Measurements from ENCODE around the gene COPRS.

The COPRS gene

DNA sequence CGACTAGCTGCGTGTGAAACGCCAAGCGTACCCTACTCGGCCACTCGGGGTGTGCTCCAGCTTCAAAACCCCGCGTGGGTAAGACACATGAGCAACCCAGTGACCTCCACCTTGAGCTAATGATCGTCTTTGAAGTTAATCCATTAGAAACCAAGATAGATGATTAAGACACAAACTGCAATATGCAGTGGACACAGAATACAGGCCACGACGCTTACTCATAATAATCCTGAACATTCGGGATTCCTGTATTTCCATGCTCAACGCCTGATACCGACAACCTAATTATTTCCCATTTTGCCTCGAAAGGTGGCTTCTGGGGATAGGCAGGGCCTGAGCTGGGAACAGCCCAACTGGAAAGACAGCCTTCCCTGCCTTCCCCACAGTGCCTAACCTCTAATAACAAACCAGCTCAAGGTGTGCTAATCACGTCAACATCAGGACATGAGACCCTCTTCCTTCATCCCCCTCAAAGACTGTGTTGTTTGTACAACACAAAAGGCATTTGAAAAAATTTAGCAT is 504 bp upstream of the COPRS start:
- H3K27me3 ChIP-seq (ENCODE audit: control insufficient read depth, low read length): no peaks in the 10 kb centered on the region
- peak overlapping the region; percentile 81 for H3K4me3 ChIP-seq (ENCODE audit: low read length)
- H3F3A ChIP-seq (ENCODE audit: control insufficient read depth, insufficient read depth): peaks cover 32% of the 10 kb centered on the region
- H4K20me1 ChIP-seq (ENCODE audit: control insufficient read depth, insufficient read depth, low read depth, low read length): peaks cover 9% of the 10 kb centered on the region; the same call in 1 of the 2 replicates
- H3K79me2 ChIP-seq (ENCODE audit: control insufficient read depth, low read length): peaks cover 27% of the 10 kb centered on the region
- peak overlapping the region; percentile 23; the same call in 1 of the 2 replicates for H3K27ac ChIP-seq (ENCODE audit: low read depth, low read length)
- H3K9me3 ChIP-seq (ENCODE audit: control insufficient read depth, insufficient read depth, low read length): no peaks in the 10 kb centered on the region
- H3K36me3 ChIP-seq (ENCODE audit: control insufficient read depth, low read length): peaks cover 43% of the 10 kb centered on the region
- H3K4me2 ChIP-seq (ENCODE audit: low read length): peak overlapping the region; percentile 97
- no peaks in the 10 kb centered on the region for H3K9me2 ChIP-seq (replicated peaks; ENCODE audit: control insufficient read depth, low read length)
- TF ChIP-seq CTCF (IDR thresholded peaks at IDR 0.05; ENCODE audit: low read depth, low read length, poor library complexity, severe bottlenecking): no peak
- no peak for TF ChIP-seq EZH2phosphoT487 (IDR thresholded peaks at IDR 0.05; ENCODE audit: borderline replicate concordance, low read length)
- H3K4me1 ChIP-seq (ENCODE audit: control insufficient read depth, low read length): peaks cover 20% of the 10 kb centered on the region

DNA sequence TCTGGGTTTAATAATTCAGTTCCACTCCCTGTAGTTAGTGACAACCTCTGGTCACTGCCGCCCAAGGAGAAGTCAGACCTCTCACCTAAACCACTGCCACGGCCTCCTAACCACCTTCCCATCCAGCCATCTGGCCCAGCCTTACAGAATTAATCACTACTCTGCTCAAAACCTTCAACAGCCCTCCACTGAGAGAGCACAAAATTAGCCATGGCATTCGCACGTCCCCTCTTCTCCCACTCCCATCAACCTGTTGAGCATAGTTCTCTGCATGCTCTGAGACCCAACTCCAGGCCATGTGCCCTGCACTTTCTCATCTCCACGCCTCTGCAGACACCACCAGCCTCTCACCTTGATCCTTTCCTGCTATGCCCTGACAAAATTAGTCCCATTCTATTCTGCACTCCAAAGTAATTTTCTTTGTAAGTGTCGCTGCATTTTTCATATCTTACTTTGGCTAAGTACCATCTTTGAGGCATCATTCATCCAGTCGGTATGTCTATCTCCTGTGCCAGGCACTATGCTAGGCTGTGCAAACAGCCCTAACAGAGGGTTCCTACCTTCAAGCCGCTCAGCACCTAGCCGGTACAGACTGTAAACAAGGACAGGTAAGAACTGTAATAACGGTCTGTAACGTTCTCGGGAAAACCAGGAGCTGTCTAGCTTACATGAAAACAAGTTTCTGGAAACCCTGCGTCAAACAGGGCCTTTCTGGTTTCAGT is 963 bp downstream of the COPRS start:
- no peaks in the 10 kb centered on the region for H3K27me3 ChIP-seq (ENCODE audit: control insufficient read depth, low read length)
- peaks cover 9% of the 10 kb centered on the region; the same call in 1 of the 2 replicates for H4K20me1 ChIP-seq (ENCODE audit: control insufficient read depth, insufficient read depth, low read depth, low read length)
- H3K9me2 ChIP-seq (replicated peaks; ENCODE audit: control insufficient read depth, low read length): no peaks in the 10 kb centered on the region
- H3F3A ChIP-seq (ENCODE audit: control insufficient read depth, insufficient read depth): peaks cover 32% of the 10 kb centered on the region
- H3K4me2 ChIP-seq (ENCODE audit: low read length): peak overlapping the region; percentile 98
- H3K4me3 ChIP-seq (ENCODE audit: low read length): peak overlapping the region; percentile 93
- H3K27ac ChIP-seq (ENCODE audit: low read depth, low read length): no peak overlapping the region
- H3K4me1 ChIP-seq (ENCODE audit: control insufficient read depth, low read length): peaks cover 20% of the 10 kb centered on the region
- H3K9me3 ChIP-seq (ENCODE audit: control insufficient read depth, insufficient read depth, low read length): no peaks in the 10 kb centered on the region
- no peak for TF ChIP-seq EZH2phosphoT487 (IDR thresholded peaks at IDR 0.05; ENCODE audit: borderline replicate concordance, low read length)
- TF ChIP-seq CTCF (IDR thresholded peaks at IDR 0.05; ENCODE audit: low read depth, low read length, poor library complexity, severe bottlenecking): no peak
- peaks cover 27% of the 10 kb centered on the region for H3K79me2 ChIP-seq (ENCODE audit: control insufficient read depth, low read length)
- peaks cover 34% of the 10 kb centered on the region for H3K36me3 ChIP-seq (ENCODE audit: control insufficient read depth, low read length)

GRCh38 chr17:31856750-31857149 is 2.3 kb downstream of the COPRS start:
- H3K9me3 ChIP-seq (ENCODE audit: control insufficient read depth, insufficient read depth, low read length): no peaks in the 10 kb centered on the region
- no peaks in the 10 kb centered on the region for H3K9me2 ChIP-seq (replicated peaks; ENCODE audit: control insufficient read depth, low read length)
- H3K4me2 ChIP-seq (ENCODE audit: low read length): no peak overlapping the region
- peaks cover 20% of the 10 kb centered on the region for H3K4me1 ChIP-seq (ENCODE audit: control insufficient read depth, low read length)
- H3K79me2 ChIP-seq (ENCODE audit: control insufficient read depth, low read length): peaks cover 27% of the 10 kb centered on the region
- H3F3A ChIP-seq (ENCODE audit: control insufficient read depth, insufficient read depth): peaks cover 21% of the 10 kb centered on the region
- no peak overlapping the region for H3K4me3 ChIP-seq (ENCODE audit: low read length)
- peaks cover 9% of the 10 kb centered on the region; the same call in 1 of the 2 replicates for H4K20me1 ChIP-seq (ENCODE audit: control insufficient read depth, insufficient read depth, low read depth, low read length)
- H3K36me3 ChIP-seq (ENCODE audit: control insufficient read depth, low read length): peaks cover 35% of the 10 kb centered on the region
- H3K27ac ChIP-seq (ENCODE audit: low read depth, low read length): no peak overlapping the region
- TF ChIP-seq CTCF (IDR thresholded peaks at IDR 0.05; ENCODE audit: low read depth, low read length, poor library complexity, severe bottlenecking): no peak
- no peak for TF ChIP-seq EZH2phosphoT487 (IDR thresholded peaks at IDR 0.05; ENCODE audit: borderline replicate concordance, low read length)
- no peaks in the 10 kb centered on the region for H3K27me3 ChIP-seq (ENCODE audit: control insufficient read depth, low read length)
